ENCODE results near the gene ALDH3A2.

Gene ALDH3A2

GRCh38 chr17:19645734-19646201 lies 2.8 kb upstream of the ALDH3A2 start:
- peak; percentile 71 for TF ChIP-seq CTCF (IDR thresholded peaks at IDR 0.05; ENCODE audit: borderline replicate concordance, extremely low read depth, low read length, poor library complexity, severe bottlenecking)
- no peak for TF ChIP-seq EZH2 (IDR thresholded peaks at IDR 0.05; ENCODE audit: borderline replicate concordance, low read depth, low read length, severe bottlenecking)
- Histone ChIP-seq H4K20me1 (ENCODE audit: insufficient read depth, low read length) (no peaks in the 10 kb centered on the region), H3K27me3 (ENCODE audit: insufficient read depth, low read length, poor library complexity) (peaks cover 11% of the 10 kb centered on the region), H3K4me3 (ENCODE audit: low read depth in 1 of 2, low read length in 2 of 2) (no peak overlapping the region), H3K4me2 (ENCODE audit: insufficient read depth, low read length) (no peak overlapping the region), H3K36me3 (ENCODE audit: insufficient read depth, low read length) (no peaks in the 10 kb centered on the region), H2AFZ (ENCODE audit: low read depth, low read length) (no peak overlapping the region), H3K4me1 (ENCODE audit: insufficient read depth, low read length) (no peaks in the 10 kb centered on the region), H3K9me3 (ENCODE audit: insufficient read depth, low read length, severe bottlenecking) (no peaks in the 10 kb centered on the region), H3K79me2 (ENCODE audit: insufficient read depth, low read length) (no peaks in the 10 kb centered on the region), H3K9ac (ENCODE audit: low read depth, low read length) (no peak overlapping the region), H3K27ac (ENCODE audit: low read length) (no peak overlapping the region)
- no peak for ATAC-seq (ENCODE audit: insufficient read depth, low read depth)
- peak; percentile 20 for DNase-seq

GRCh38 chr17:19646788-19647696 lies 1.5 kb upstream of the ALDH3A2 start:
- TF ChIP-seq EZH2 (IDR thresholded peaks at IDR 0.05; ENCODE audit: borderline replicate concordance, low read depth, low read length, severe bottlenecking) (no peak), CTCF (IDR thresholded peaks at IDR 0.05; ENCODE audit: borderline replicate concordance, extremely low read depth, low read length, poor library complexity, severe bottlenecking) (no peak)
- Histone ChIP-seq H4K20me1 (ENCODE audit: insufficient read depth, low read length) (no peaks in the 10 kb centered on the region), H3K9ac (ENCODE audit: low read depth, low read length) (no peak overlapping the region), H3K4me1 (ENCODE audit: insufficient read depth, low read length) (no peaks in the 10 kb centered on the region), H2AFZ (ENCODE audit: low read depth, low read length) (no peak overlapping the region), H3K27me3 (ENCODE audit: insufficient read depth, low read length, poor library complexity) (peaks cover 11% of the 10 kb centered on the region), H3K4me3 (ENCODE audit: low read depth in 1 of 2, low read length in 2 of 2) (no peak overlapping the region), H3K79me2 (ENCODE audit: insufficient read depth, low read length) (no peaks in the 10 kb centered on the region), H3K9me3 (ENCODE audit: insufficient read depth, low read length, severe bottlenecking) (no peaks in the 10 kb centered on the region), H3K4me2 (ENCODE audit: insufficient read depth, low read length) (no peak overlapping the region), H3K36me3 (ENCODE audit: insufficient read depth, low read length) (no peaks in the 10 kb centered on the region), H3K27ac (ENCODE audit: low read length) (no peak overlapping the region)
- ATAC-seq (ENCODE audit: insufficient read depth, low read depth) (no peak), DNase-seq (no peak)

GRCh38 chr17:19647697-19648474 lies 665 bp upstream of the ALDH3A2 start:
- TF ChIP-seq EZH2 (IDR thresholded peaks at IDR 0.05; ENCODE audit: borderline replicate concordance, low read depth, low read length, severe bottlenecking) (no peak), CTCF (IDR thresholded peaks at IDR 0.05; ENCODE audit: borderline replicate concordance, extremely low read depth, low read length, poor library complexity, severe bottlenecking) (no peak)
- Histone ChIP-seq H3K9ac (ENCODE audit: low read depth, low read length) (no peak overlapping the region), H4K20me1 (ENCODE audit: insufficient read depth, low read length) (no peaks in the 10 kb centered on the region), H3K4me1 (ENCODE audit: insufficient read depth, low read length) (no peaks in the 10 kb centered on the region), H3K4me3 (ENCODE audit: low read depth in 1 of 2, low read length in 2 of 2) (no peak overlapping the region), H3K27ac (ENCODE audit: low read length) (no peak overlapping the region), H3K9me3 (ENCODE audit: insufficient read depth, low read length, severe bottlenecking) (no peaks in the 10 kb centered on the region), H2AFZ (ENCODE audit: low read depth, low read length) (no peak overlapping the region), H3K4me2 (ENCODE audit: insufficient read depth, low read length) (no peak overlapping the region), H3K27me3 (ENCODE audit: insufficient read depth, low read length, poor library complexity) (peaks cover 11% of the 10 kb centered on the region), H3K79me2 (ENCODE audit: insufficient read depth, low read length) (no peaks in the 10 kb centered on the region), H3K36me3 (ENCODE audit: insufficient read depth, low read length) (no peaks in the 10 kb centered on the region)
- ATAC-seq (ENCODE audit: insufficient read depth, low read depth) (no peak), DNase-seq (no peak)

All from DND-41 (cell line).